Tibial artery (tissue), 4 donors: ENCODE results near the gene ABCC2.

Source experiments
- DNase-seq, 2 donors: peaks; one replicate each; pipeline ENCODE4 v3.0.0-alpha.2; 2019
- H3K27ac ChIP-seq, 2 donors: fragments of 200-600 bp; sonication (generic) in 1 of 2; 1 replicate in 1 of 2; 2 replicates in 1 of 2; pipeline ENCODE4 v1.5.1; 2018 to 2019; ENCODE audit warnings: mild to moderate bottlenecking in 1 of 2
- H3K27me3 ChIP-seq, 2 donors: fragments of 200-600 bp; sonication (generic) in 1 of 2; one replicate each; pipeline versions ENCODE4 v1.5.1 to v1.6.0; 2016 to 2019
- H3K36me3 ChIP-seq, 3 donors: fragments of 200-600 bp; sonication (generic) in 2 of 3; one replicate each; pipeline ENCODE4 v1.5.1; 2016 to 2019; ENCODE audit warnings: mild to moderate bottlenecking in 2 of 3
- H3K4me1 ChIP-seq, 4 donors: fragments of 200-600 bp; sonication (generic) in 2 of 4; 1 replicate in 3 of 4; 2 replicates in 1 of 4; pipeline ENCODE4 v1.5.1; 2016 to 2019
- H3K4me3 ChIP-seq, 2 donors: fragments of 200-600 bp; sonication (generic) in 1 of 2; 1 replicate in 1 of 2; 2 replicates in 1 of 2; pipeline ENCODE4 v1.5.1; 2018 to 2019; ENCODE audit warnings: mild to moderate bottlenecking in 2 of 2
- H3K9me3 ChIP-seq, 3 donors: fragments of 200-600 bp; sonication (generic) in 1 of 3; one replicate each; pipeline ENCODE4 v1.5.1; 2016 to 2019
- CTCF ChIP-seq, 2 experiments: fragments of 200-600 bp in 1 of 2; fragments of 450-650 bp in 1 of 2; IDR thresholded peaks; one replicate each; pipeline ENCODE4 v1.5.1; 2017 to 2019; ENCODE audit warnings: antibody characterized with exemption in 2 of 2, mild to moderate bottlenecking in 1 of 2, moderate library complexity in 1 of 2
- intact Hi-C: fragments of 100-400 bp; cut with DNase I; formaldehyde crosslinking; loops from one replicate; pipeline ENCODE4 v1.15.0; 2023; ENCODE audit warnings: low total_unique reads

The ABCC2 gene

GRCh38 chr10:99808270-99808669 lies 25.8 kb downstream of the ABCC2 start:
- Histone ChIP-seq H3K4me3 (no peak overlapping the region), H3K27me3 (no peaks in the 10 kb centered on the region), H3K9me3 (no peaks in the 10 kb centered on the region), H3K27ac (no peak overlapping the region), H3K36me3 (peaks cover 0 to 10% (median 0%) of the 10 kb centered on the region in 3 donors), H3K4me1 (no peaks in the 10 kb centered on the region)
- no peak for TF ChIP-seq CTCF (IDR thresholded peaks at IDR 0.05)
- intact Hi-C loops: no loop called here
- no peak for DNase-seq

- Histone ChIP-seq H3K27me3 (no peaks in the 10 kb centered on the region), H3K27ac (no peak overlapping the region), H3K36me3 (peaks cover 0 to 10% (median 0%) of the 10 kb centered on the region in 3 donors), H3K9me3 (no peaks in the 10 kb centered on the region), H3K4me1 (no peaks in the 10 kb centered on the region), H3K4me3 (no peak overlapping the region)
- DNase-seq: no peak
- intact Hi-C loops: no loop called here
- no peak for TF ChIP-seq CTCF (IDR thresholded peaks at IDR 0.05)
Observed at GRCh38 chr10:99809481-99809880, 27.0 kb downstream of the ABCC2 start.

- intact Hi-C loops: no loop called here
Observed at GRCh38 chr10:99809931-99810615, 27.6 kb downstream of the ABCC2 start.

GRCh38 chr10:99812177-99812576 lies 29.7 kb downstream of the ABCC2 start:
- DNase-seq: no peak
- H3K27me3 ChIP-seq: no peaks in the 10 kb centered on the region
- intact Hi-C loops: no loop called here
- H3K4me3 ChIP-seq: no peak overlapping the region
- peaks cover 0 to 9% (median 0%) of the 10 kb centered on the region in 3 donors for H3K36me3 ChIP-seq
- no peak for TF ChIP-seq CTCF (IDR thresholded peaks at IDR 0.05)
- H3K4me1 ChIP-seq: no peaks in the 10 kb centered on the region
- H3K9me3 ChIP-seq: no peaks in the 10 kb centered on the region
- H3K27ac ChIP-seq: no peak overlapping the region

More at GRCh38 chr10:99809931-99810615, 27.6 kb downstream of the ABCC2 start:
- H3K27me3 ChIP-seq: no peaks in the 10 kb centered on the region
- peaks cover 0 to 10% (median 0%) of the 10 kb centered on the region in 3 donors for H3K36me3 ChIP-seq
- H3K9me3 ChIP-seq: no peaks in the 10 kb centered on the region
- H3K27ac ChIP-seq: no peak overlapping the region
- no peaks in the 10 kb centered on the region for H3K4me1 ChIP-seq
- peak in 1 of 2 donors; percentile 48 for DNase-seq
- TF ChIP-seq CTCF (IDR thresholded peaks at IDR 0.05): no peak
- H3K4me3 ChIP-seq: no peak overlapping the region

GRCh38 chr10:99814143-99814542 lies 31.7 kb downstream of the ABCC2 start:
- no peaks in the 10 kb centered on the region for H3K4me1 ChIP-seq
- intact Hi-C loops: no loop called here
- TF ChIP-seq CTCF (IDR thresholded peaks at IDR 0.05): no peak
- H3K4me3 ChIP-seq: no peak overlapping the region
- H3K27ac ChIP-seq: no peak overlapping the region
- H3K36me3 ChIP-seq: no peaks in the 10 kb centered on the region
- no peaks in the 10 kb centered on the region for H3K9me3 ChIP-seq
- no peak for DNase-seq
- no peaks in the 10 kb centered on the region for H3K27me3 ChIP-seq
